SHP77 treated with DMSO at 0.1 percent for 48 hours (cell line): ENCODE measurements around the gene CCSER1.
"Not testable (repeated sequence)": the region's sequence is repeated elsewhere in the genome, so short reads cannot be mapped to it uniquely, and the experiment has no call there.

Source experiments
- DNase-seq: peaks from one replicate; lab custom pipeline; 2025; lab: John Stamatoyannopoulos, UW

Gene CCSER1

DNA sequence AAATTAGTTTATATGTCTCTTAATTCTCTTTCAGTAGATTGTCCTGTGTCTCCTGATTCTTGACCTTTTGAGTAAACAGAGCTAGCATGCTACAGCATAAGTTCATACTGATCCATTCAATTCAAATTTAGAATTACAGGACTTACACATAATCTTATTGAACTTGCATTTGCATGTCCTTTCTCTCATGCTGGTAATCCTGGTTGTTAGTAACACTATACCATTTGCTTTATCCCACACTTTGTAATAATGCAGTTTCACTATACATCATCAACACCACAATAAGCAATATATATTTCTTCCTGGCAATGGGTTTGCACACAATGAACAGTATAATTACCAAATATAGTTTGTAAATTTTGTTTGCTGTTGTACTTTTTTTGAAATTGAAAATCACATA, 1239.4 kb downstream of the CCSER1 start:
- DNase-seq, result no peak

DNA sequence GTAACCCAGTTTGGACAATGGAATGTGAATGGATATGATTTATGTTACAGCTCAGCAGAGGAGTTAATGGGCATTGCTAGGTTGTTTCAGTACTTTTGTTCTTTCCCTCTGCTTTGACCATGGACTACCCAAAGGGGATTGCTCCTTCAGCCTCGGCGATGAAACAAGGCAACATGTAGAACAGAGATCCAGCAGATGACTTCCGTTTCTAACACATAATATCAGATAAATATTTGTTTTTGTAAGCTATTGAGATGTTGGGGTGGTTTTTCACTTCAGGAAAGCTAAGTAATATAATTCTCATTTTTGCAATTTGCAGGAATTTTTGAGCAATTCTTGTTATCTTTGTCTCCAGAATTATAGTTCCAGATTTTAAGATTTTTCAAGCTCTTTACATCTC, 1241.9 kb downstream of the CCSER1 start:
- no peak for DNase-seq

DNA sequence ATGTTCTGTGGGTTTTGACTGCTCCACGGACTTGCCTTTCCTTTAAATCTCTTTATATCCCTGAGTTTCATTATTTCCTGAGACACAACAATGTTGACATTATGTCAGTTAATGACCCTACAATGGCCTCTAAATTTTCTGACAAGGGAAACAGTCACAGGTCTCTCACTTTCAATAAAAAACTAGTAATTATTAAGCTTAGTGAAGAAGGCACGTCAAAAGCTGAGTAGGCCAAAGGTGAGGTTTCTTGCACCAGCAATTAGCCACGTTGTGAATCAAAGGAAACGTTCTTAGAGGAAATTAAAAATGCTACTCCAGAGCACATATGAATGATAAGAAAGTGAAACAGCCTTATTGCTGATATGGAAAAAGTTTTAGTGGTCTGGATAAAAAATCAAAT, 1246.4 kb downstream of the CCSER1 start:
- no peak for DNase-seq

DNA sequence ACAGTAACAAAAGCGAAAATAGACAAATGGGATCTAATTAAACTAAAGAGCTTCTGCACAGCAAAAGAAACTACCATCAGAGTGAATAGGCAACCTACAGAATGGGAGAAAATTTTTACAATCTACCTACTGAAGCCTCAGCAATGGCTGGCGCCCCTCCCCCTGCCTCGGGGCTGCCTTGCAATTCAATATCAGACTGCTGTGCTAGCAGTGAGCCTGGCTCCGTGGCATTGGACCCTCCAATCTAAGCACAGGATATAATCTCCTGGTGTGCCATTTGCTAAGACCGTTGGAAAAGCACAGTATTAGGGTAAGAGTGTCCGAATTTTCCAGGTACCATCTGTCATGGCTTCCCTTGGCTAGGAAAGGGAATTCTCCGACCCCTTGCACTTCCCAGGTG, 1278.2 kb downstream of the CCSER1 start:
- not testable (repeated sequence) for DNase-seq

DNA sequence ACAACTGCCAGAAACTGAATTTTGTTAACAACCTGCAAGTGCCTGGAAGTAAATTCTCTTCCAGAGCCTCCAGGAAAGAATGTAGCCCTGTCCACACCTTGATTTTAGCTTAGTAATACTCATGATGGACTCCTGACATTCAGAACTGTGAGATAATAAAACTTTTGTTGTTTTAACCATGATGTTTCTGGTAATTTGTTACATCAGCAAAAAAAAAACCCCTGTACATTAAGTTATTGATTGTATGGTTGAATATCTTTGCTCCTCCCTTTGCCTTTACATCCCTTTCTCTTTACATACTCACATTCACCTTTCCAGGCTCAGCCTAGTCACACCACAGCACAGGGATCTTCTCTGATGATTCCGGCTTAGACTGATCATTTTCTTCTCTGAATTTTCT, 1294.8 kb downstream of the CCSER1 start:
- no peak for DNase-seq

DNA sequence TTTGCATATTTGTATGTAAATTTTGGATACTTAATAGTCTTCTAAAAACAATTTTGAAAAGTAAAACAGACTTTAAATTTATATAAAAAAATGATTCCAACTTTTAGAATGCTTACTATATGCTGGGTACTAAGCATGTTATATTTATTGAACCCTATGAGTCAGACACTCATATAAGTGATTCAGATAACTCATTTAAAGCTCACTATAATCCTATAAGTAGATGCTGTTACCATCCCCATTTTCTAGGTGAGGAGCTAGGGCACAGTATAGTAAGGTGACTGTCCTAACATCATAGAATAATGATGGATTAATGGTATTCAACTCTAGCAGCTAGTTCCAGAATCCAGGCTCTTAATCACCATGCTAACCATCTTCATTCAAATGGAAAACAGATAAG, 1299.5 kb downstream of the CCSER1 start:
- no peak for DNase-seq

DNA sequence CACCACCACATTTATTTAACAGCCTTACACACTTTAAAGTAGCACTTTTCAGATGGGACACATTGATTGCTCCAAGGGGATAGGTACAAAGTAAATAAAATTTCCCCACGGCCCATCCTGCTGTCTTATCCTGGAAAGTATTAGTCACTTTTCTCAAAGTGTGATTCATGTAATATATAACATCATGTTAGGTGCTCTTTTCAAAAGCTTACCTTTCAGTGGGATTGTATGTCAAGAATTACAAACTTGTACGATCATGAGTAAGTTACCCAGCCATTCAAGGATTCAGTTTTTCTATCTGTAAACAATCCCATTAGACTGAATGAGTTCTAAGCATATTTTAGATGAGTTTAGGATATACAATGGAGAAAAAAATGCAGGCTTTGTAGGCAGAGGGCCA, 1300.0 kb downstream of the CCSER1 start:
- no peak for DNase-seq

DNA sequence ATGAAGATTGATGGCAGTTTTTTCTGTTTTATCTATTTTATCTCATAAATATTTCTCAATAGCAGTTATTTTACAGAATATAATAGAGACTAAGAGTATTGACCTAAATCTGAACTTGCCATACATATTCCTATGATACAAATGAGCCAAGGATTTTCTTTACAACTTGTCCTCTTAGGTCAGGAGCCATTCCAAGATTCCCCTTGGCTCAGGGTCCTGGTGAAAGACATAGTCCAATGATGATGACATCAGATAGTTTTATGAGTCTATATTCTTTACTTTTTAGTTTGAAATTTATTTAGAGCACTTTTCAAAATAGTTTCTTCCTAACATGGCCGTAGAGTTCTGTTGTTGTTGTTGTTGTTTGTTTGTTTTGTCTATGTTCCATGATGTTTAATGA, 1307.4 kb downstream of the CCSER1 start:
- DNase-seq, result no peak

DNA sequence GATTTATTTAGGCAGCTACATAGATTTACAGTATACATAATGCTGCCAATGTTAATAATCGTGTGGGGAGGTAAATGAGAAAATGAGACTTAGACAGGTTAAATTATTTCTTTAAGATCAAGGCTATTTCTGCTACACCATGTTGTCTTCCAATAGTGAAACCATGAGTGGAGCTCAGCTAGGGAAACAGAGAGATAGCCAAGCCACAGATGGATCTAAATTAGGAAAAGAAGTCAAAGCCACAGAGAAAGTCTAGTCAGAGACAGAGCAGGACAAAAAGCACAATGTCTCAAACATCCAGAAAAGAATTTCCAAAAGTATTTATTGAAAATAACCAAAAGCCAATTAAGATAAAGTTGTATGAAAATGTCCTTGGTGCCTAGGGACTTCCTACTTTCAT, 1309.4 kb downstream of the CCSER1 start:
- DNase-seq, result no peak

DNA sequence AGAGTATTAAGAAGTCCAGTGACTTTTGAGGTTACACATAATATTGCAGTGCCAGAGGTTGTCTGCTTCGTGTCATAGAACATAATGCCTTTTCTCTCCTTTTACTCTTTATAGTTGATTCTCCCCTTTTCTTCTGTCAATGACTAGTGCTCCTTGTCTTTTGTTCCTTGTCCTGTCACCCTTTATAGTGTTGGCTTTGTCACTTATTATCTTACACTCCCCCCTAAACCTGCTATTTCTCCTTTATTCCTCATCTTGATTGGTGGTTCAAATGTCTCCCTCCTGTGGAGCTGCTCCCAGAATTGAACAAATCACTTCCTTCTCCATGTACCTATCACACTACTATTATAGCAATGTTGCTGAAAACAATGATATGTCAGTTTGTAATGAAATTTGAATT, 1320.0 kb downstream of the CCSER1 start:
- DNase-seq, result no peak

DNA sequence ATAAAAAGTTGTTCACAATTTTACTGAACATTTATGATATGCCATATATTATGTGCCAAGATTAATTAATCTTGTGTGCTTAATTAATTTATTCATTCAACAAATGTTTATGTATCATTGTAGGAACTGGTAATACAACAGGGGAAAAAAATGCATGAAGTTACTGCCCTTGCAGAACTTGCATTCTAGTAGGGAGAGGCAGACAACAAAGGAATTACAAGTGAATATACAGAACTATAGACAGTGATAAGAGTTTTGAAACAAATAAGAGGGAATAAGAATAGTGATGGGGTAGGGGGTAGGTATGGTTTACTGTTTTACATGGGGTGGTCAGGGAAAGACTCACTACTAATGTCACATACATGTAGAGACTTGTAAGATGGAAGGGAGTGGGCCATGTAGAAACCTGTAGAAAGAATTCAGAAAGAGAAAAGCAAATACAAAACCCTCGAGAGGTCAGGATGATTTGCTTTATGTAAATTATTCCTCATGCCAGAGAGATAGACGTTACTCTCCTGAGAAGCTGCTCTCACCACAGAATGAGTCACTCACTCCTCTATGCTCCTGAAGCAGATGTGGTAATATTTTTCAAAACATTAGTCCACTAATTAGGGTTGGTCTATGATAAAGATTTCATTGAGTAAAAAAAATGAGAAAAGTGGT, 1321.6 kb downstream of the CCSER1 start:
- no peak for DNase-seq

DNA sequence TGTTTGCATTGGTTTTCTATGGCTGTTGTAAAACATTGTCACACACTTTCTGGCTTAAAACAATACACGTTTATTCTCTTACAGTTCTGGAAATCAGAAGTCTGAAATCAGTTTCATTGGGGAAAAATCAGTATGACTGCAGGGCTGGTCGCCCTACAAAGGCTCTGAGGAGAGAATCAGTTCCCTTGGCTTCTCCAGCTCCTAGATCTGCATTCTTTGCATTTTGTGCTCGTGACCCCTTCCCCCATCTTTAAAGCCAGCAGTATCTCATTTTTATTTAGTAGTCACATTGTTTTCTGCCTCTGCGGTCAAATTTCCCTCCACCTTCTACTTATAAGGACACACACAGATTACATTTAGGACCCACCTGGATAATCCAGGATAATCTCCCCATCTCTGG, 1326.9 kb downstream of the CCSER1 start:
- DNase-seq, result no peak

DNA sequence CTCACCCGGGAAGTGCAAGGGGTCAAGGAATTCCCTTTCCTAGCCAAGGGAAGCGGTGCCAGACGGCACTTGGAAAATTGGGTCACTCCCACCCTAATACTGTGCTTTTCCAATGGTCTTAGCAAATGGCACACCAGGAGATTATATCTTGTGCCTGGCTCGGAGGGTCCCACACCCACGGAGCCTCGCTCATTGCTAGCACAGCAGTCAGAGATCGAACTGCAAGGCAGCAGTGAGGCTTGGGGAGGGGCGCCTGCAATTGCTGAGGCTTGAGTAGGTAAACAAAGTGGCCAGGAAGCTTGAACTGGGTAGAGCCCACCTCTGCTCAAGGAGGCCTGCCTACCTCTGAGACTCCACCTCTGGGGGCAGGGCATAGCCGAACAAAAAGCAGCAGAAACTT, 1335.4 kb downstream of the CCSER1 start:
- DNase-seq, result not testable (repeated sequence)

DNA sequence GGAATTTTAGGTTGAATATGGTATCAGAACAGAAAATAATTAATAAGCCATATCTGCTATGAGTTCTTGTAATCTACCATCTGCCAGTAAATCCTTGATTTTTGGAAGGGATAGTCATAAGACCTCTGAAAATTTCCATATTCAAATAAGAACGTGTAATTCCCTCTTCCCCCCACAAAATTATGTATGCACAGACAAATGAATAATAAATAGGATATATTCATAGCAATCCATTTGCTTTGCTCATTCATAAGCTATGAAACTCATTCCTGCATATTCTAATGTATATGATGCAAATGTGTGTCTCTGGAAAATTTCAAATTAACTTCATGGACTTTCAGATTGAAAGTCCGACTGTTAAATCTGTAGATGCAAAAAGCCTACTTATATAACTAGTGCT, 1343.5 kb downstream of the CCSER1 start:
- no peak for DNase-seq

DNA sequence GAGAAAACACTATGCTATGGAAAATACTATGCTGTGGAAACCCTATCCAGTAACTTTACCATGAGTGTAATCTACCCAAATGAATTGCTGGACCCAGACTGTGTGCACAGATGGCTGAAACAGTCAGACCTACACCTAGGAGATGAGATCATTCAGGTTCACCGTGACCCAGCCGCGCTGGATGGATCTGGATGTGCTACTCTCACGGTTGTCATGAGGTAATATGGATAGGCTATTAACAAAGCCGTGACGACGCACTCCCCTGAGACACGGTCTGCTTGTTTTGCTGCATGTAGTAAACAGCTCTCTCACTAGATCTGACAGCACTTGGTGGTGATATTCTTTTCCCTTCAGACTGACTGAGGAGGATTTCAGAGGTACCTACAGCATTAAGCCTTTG, 1344.1 kb downstream of the CCSER1 start:
- DNase-seq, result no peak

DNA sequence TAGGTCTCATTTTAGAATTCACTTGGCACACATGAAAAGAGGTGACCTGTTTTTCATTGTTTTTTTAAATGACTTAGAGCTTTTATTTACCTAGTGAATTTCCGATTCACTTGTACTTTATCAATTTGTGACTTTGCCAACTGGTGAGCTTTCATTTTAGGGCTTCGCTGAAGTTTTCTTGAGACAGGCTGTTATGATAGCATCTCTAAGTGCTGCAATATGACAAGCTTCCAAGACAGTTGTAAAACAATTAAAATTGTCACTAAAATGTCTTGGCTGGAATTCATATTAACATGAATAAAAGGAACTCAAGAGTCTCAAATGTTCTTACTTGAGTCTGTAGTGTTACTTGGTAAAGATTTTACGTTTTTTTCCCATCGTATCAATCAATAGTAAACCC, 1344.9 kb downstream of the CCSER1 start:
- DNase-seq, result no peak

DNA sequence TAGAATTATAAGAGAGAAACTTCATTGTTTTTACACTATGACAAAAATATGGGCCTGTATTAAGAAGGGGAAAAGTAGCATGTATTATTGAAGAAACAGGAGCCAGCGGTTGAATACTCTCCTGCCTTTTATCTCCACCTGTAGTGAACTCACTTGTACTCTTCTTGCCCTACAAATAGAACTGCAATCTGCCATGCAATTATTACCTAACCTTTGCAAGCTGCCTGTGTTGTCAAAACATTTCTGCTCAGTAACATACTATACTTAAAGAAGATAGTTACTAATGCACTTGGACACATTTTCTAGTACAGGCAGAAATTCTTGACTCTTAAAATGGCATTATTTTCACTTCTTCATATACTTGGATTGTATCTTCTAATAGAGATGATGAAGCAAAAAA, 1358.2 kb downstream of the CCSER1 start:
- no peak for DNase-seq

DNA sequence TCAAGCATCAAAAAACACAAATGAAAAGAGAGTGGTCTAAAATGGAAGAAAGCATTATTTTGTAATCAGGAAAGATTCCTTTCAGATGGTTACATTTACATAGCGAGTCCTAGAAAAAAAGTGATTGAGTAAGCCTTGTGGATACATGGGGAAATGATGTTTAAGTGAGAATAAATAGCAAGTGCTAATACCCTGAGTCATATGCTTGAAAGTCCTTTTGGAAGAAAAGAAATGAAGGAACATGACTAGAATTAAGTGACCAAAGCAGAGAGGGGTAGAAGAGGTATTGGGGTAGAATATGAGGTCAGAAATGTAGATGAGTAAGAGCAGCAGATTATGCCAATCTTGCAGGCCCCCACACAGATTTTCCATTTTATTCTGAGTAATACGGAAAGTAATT, 1361.8 kb downstream of the CCSER1 start:
- no peak for DNase-seq

DNA sequence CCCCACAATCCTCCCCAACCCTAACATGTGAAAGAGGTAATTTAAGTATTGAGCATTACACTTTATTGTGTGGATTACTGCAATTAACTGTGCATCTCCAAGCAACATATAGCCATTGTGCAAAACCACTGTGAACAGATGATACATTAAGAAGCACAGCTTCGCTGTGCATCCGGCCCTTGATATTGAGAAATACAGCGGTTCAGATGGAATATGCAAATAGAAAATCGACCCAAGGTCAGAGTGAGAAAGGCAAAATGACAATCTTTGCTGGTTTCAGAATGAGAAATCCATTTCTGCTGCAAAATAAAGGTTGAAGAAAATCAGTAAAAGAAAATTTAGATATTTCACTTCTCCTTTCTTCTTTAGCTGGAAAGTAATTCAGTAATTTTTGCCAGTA, 1370.7 kb downstream of the CCSER1 start:
- no peak for DNase-seq

DNA sequence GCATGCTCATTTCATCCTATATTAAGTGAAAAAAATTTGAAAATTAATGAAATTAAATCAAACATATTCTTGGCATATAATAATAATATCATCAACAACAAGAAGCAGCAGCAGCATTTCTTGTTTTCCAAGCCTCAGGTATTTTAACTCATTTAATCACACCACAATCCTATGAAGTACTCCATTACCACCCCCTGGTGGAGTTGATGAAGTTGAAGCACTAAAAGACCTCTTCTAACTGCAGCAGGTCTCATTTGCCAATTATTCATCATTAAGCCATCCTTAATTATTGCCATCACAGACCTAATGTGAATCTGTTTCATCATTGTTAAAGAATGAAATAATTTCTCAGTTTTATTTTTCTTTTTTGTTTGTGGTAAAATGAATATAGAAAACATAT, 1375.2 kb downstream of the CCSER1 start:
- no peak for DNase-seq

DNA sequence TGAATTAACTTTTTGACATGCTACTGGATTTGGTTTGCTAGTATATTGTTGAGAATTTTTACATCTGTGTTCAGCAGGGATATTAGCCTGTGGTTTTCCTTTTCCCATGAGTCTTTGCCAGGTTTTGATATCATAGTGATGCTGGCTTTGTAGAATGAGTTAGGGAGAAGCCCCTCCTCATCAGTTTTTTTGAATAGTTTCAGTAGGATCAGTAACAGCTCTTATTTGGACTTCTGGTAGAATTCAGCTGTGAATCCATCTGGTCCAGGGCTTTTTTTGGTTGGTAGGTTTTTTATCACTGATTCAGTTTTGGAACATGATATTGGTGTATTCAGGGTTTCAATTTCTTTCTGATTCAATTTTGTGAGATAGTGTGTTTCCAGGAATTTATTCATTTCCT, 1386.1 kb downstream of the CCSER1 start:
- DNase-seq, result no peak

DNA sequence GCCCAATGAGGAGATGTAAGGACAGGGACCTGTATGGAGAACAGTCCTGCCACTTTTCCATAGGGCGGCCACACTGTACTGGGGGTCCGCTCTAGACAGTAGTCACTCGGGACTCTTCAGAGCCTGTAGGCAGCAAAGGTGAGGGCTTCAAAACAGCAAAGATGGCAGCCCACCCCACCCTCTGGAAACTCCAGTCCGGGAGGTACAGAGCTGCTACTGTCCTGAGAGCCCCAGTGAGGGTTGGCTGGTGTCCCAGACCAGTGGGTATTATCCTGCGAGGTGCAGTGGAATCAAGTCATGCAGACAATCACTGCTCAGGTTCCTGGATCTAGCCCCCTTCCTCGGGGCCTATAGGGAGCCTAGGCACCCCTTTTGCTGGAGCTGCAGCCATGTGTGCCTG, 1392.0 kb downstream of the CCSER1 start:
- DNase-seq, result no peak

DNA sequence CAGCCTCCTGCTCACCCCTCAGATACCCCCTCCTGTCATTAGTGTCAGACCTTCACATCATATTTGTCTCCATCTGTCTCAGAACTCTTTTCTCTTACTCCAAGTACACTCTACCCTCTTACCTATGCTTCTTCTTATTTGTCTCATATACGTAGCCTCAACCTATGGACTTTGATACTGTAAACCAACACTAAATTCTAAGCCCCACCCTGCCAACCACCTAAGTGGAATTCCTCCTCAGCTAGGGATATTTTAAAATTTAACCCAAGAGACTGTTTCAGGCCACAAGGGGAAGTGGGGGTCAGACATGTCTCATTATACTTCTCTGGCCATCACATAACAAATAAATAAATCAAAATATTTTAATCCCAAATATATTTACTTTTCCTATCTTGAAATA, 1398.4 kb downstream of the CCSER1 start:
- DNase-seq, result no peak

DNA sequence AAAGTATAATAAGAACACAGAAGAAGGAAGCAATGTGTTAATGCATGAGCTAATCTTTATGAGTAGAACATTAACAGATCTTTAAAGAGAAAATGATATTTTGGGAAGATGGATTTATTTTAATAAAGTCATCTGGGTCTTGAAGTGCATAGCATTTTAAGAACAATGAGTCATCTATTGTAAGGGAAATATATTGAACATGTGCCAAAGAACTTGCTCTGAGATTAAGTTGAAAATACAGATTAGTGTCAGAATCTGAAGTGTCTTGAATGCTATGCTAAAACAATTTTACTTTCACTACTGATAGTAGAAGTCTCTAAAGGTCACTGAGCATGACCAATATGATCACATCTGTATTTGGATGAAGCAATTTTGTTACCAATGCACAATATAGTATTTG, 1399.9 kb downstream of the CCSER1 start:
- DNase-seq, result no peak

DNA sequence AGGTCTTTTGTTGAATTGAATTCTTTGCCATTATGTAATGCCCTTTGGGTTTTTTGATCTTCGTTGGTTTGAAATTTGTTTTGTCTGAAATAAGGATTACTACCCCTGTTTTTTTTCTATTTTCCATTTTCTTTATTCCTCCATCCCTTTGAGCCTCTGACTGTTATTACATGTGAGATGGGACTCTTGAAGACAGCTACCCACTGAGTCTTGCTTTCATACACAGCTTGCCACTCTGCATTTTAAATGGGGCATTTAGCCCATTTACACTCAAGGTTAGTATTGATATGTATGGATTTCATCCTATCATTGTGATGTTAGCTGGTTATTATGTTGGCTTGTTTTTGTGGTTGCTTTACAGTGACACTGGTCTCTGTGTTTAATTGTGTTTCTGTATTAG, 1440.4 kb downstream of the CCSER1 start:
- no peak for DNase-seq
